ENCODE results near the gene RCAN2.
"Not testable (repeated sequence)": the region's sequence is repeated elsewhere in the genome, so short reads cannot be mapped to it uniquely, and the experiment has no call there.

RCAN2 gene

GRCh38 chr6:46381579-46381978 is 109.7 kb downstream of the RCAN2 start:
- no peak for DNase-seq

GRCh38 chr6:46381057-46381456 is 110.2 kb downstream of the RCAN2 start:
- no peak for DNase-seq

DNA sequence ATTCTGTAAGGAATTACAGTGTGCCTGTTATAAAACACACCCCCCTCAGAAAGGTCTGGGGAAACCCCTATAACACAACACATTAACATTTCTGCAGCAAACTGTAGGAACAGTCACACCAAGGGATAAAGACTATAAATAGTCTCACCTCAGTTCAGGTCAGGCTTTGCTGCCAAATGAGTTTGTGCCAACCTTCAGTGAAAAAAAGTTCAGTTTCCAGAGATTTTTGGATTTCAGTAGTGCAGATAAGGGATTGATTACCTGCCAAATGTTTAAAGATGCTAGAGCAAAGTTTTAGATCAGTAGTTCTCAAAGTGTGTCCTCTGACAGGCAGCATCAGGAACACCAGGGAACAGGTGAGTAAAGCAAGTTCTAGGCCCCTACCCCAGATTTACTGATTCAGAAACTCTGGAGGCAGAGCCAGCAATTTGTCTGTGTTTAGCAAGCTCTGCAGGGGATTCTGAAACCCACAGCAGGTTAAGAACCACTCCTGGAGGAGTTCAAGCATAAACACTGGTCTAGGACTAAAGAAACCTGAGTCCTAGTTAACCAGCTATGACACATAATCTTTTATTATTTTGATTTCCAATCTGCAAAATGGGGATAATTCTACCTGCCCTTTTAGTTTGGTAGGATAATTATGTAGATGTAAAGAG is 111.0 kb downstream of the RCAN2 start:
- DNase-seq, result no peak

DNA sequence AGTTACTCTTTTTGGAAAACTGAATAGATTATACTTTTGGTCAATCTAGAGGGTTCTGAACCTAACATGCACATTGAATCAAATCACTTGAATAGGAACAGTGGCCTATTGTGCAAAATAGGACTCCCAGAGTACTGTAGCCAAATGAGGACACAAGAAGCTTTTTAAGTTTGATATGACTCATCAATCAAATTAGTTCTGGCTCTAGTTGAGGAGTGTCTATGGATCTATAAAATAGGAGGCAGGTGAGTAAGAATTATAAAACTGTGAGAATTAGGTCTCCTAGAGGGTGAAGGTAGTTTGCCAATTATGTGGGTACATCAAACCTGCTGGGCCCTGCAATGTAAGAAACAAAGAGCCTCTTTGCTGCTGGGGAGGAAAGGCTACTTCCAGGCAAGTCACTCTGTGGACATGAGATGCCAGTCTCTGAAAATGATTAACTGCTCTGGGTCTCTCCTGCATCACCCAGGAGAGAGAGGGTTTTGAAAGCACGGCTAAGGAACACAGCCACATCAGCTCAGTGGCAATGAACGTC is 112.3 kb downstream of the RCAN2 start:
- no peak for DNase-seq

DNA sequence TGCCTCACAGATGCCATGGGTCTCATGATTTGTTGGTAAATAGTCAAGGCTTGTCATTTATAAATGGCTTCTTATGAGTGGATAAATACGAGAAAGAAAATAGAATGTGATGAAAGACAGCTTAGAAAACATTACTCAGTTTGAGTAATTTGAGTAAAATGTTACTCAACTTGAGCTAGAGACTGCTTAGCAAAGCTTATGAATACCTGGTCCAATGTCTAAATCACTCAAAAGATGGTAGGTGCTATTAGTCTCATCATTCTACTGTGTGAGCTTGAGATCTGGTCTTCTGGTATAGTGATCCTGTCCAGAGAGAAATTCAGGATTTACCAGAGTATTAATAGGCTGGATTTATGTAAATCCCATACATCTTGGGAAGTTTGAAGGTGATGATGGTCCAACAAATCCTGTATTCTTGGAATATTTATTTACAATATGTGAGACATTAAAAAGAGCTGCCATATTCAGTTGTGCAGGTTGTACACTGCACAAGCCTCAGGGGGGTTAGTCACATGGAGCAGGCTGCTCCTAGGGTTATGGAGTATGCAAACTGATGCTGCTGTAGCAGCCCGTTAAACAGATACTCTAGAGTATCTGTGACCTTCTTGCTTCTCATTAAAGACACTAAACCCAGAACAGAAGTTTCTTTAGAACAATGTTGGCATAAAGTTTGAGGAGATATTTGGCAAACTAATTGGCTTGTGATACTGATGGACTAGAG is 112.9 kb downstream of the RCAN2 start:
- no peak for DNase-seq

DNA sequence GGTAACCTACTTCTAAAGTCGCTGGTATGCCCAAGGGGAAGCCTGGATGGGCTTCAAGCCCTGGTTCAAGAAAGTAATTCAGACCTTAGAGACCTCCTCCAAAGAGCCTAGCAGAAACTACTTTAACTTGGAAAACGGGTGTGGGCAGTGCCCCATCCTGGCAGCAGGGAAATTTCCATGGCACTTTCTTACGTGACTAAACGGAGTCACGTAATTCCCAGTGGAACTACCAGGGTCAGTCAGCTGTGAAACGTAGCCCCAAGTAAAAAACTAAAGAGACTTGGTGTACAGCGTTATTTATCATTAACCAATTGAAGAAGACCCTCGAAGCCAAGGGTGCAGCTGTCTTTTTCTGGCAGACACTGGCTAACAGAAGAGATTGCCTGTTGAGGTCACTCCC is 114.0 kb downstream of the RCAN2 start:
- DNase-seq, result no peak

DNA sequence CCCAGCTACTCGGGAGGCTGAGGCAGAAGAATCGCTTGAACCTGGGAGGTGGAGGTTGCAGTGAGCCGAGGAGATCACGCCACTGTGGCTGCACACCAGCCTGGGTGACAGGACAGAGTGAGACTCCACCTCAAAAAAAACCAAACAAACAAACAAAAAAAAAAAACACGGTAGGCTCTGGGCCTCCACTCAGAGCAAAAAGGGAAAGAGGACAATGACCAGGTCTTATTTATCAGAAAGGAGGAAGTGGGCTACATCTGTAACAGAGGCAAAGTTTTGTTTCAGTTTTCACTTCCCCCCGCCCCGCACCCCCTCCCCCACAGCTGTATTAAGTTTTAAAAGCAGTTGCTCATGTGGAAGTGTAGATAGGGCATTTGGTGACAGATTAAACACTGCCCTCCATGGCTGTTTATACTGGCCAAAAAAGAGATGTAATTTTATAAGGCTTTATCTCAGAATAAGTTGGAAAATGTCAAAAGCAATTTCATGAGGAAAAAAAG is 114.6 kb downstream of the RCAN2 start:
- no peak for DNase-seq

GRCh38 chr6:46370622-46371021 is 120.6 kb downstream of the RCAN2 start:
- no peak for DNase-seq

GRCh38 chr6:46368169-46368536 is 123.1 kb downstream of the RCAN2 start:
- no peak for DNase-seq

GRCh38 chr6:46367354-46368168 is 123.7 kb downstream of the RCAN2 start:
- DNase-seq, result no peak

DNA sequence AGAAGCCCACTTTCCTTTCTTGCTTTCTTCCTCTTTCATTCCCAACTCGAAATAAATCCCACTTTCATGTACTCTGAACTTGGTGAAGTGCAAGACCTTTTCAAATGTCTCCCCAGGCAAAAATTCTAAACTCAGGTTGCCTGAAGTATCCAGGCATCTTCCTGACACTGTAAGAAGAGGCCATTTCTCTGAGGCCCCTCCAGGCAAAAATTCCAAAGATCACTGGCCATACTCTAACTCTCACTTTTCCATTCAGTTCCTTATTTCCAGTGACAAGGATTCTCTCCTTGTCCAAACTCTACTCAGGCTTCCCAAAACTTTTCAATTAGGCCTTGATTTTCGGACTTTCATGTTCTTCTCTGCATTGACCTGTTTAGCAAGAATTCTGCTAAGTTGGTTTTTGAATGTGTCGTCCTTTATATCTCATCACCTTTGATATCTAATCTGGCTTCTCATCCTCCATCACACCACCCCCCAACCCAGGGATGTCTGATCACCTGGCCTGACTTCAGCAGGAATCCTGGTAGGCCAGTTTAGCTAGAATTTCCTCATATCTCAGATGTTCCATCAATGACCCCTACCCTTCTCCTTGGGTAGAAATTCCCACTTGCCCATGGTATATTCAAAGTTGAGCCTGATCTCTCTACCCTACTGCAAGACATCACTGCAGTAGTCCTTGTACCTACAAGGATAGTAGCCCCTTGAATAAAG is 124.9 kb downstream of the RCAN2 start:
- DNase-seq, result no peak

DNA sequence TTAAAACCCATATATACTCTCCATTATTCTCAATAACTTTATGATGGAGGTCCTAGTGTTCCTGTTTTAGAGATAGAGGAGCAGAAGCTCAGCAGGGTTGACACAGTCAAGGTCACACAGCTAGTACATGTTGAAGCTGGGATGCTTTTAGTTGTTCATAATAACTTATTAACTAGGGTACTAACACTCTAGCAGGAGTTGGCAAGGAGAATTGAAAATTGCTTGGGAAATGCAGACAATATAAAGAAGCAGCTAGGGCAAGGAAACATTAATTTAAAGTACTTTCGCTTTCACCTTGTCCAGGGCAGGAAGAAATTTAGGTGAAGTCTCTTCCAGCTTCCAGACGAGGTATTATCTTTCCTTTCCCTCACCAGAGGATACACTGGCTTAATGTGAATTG is 133.7 kb downstream of the RCAN2 start:
- DNase-seq, result no peak

GRCh38 chr6:46356543-46356942 is 134.7 kb downstream of the RCAN2 start:
- no peak for DNase-seq

DNA sequence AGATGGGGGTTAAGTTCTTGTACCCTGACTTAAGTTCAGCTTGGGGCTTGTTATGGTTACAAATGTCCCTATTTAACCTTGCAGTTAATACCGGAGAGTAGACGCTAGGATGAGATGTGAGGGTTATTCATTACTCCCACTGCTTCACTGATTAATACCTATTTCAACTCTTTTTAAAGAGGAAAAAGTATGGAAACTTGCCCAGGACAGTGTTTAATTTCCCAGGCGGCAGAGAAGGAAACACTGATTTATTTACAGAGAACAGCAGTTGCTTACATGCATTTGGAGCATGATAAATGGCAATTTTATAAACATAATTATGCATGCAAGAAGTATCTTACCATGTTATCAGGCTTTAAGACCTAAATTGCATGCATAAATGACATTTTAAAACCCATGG is 137.7 kb downstream of the RCAN2 start:
- no peak for DNase-seq

DNA sequence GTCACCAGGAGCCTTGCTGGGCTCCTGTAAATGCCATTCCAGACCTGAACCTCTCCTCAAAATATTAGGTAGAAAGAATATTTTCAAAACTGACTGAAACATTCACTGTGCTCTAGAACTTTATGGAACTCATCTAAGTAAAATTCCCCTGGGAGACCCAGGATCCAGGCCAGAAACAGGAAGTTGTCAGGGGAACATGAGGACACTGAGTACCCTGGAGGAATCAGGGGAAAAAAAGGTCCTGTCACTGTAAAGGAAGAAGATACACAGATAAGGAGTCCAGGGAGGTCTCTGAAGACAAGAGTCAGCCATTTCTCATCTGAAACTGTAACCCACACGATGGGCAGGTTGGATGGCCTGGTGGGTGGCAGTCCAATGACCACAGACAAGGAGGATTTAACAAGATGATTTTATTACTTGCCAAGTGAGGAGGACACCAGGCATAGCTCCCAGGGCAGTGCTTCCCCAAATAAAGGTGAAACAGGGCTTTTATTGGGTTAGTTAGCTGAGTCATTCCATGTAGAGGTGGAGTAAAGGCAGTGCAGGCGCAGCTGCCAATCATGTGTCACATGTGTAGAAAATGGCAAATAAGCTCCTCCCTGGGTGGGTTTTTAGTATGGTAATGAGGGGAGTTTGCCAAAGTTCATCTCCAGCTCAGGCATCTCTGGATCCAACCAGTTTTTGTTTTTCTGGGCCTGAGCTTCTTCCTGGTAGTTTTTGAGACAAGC is 138.5 kb downstream of the RCAN2 start:
- no peak for DNase-seq

DNA sequence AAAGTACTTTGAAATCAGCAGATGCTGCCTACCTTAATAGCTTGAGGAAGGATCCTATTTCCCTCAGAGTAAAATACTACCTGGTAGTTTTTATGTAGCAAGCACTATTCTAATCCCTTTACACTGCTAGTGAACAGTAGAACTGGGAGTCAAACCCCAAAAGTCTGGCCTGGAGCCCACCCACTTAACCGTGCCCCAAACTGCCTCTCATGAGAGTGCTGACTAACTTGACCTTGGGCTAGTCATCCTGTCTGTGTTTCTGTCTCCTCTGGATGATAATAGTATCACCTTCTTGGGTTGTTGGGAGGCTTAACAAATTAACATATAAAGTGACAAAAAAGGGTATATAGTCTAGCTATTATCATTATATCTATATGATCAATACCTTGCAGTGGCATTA is 140.5 kb downstream of the RCAN2 start:
- DNase-seq, result no peak

DNA sequence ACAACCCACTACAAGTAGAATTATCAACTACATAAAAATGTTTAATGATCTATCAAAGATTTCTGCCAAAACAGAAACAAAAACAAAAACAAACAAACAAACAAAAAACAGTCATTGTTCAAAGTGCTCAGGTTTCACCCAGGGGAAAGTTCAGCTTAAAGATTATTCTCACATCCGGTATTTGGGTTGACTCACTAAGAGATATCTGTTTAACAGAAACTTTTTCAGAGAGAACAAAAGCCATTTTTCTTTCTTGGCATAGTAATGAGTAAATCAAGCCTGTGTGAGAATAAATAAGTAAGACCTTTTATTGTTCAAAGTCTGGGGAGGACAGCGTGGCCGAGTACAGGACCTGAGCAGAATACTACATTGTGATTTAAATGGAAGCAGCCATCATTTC is 143.6 kb downstream of the RCAN2 start:
- no peak for DNase-seq

DNA sequence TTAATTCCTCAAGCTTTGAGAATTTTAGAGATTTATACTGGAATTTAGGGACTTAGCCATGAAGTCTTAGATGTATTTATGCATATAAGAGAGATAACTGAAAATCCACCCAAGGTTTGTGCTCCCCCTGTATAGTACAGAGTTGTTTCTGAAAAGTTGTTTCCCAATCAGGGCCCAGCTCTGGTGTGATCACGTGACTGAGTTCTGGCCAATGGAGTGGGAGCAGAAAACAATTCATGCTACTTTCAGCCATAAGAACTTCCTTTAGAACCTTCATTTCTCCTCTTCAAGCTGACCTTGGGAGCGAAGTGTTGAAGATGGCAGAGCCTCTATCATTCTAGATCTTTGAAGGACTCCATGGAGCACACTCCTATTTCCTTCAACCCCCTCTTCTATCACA is 151.0 kb downstream of the RCAN2 start:
- DNase-seq, result no peak

DNA sequence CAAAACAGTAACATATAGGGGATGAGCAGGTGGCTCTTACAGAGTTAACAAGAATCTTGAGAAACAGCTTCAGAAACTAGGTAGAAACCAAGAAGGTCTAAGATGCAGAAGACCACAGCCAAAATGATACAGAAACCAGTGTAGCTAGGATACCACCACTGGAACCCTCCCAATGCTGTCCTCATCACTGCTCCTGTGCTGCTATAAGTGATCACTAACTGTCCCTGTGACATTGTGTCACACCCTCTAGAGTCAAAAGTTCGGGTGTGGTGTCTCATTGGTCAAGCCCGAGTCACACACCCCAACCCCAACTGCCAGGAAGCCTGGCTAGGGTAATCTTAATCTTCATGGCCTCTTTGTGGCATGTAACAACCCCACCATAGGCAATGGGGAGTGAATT is 153.1 kb downstream of the RCAN2 start:
- no peak for DNase-seq

DNA sequence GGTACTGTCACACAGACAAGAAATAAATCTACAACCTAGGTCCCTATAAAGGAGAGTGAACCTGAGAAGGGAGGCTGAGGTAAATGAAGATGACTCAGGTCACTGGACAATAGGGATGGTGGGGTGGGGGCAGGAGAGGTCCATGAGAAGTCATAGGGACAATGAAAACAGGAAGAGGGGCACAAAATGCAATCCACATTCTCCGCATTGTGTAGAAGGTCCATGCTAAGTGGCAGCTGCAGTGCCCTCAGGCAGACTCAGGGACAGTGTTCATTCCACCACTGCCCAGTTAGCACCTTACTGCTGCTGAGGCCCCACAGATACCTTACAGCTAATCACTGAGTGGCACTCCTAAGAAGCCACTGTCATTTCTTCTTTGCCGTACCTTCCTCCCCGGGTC is 156.8 kb downstream of the RCAN2 start:
- DNase-seq, result no peak

DNA sequence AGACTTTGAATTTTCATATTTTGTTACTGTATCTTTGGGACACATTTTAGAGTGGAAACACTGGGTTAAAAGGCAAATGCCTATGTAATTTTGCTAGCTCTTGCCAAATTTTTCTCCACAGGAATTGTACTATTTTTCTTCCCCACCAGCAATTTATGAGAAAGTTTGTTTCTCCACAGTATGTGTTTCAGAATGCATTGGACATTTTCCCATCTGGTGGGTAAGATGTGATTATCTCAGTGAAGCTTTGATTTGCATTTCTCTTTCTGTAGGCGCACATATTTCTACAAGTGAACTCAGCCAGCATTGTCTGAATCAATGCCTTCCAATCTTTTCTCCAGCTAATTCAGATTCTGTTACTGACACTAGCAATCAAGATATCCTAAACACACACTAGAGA is 157.8 kb downstream of the RCAN2 start:
- DNase-seq, result no peak

GRCh38 chr6:46332448-46332847 is 158.8 kb downstream of the RCAN2 start:
- DNase-seq, result not testable (repeated sequence)
